ENCODE measurements around the gene TUBG2. TPM values are rescaled to one million over a fixed set of nuclear protein-coding genes. Genes with fewer than 3 reads are reported as not detected.
"Not testable (repeated sequence)": the region's sequence is repeated elsewhere in the genome, so short reads cannot be mapped to it uniquely, and the experiment has no call there.

TUBG2 gene
- total RNA-seq = 18.7 and 20.7 TPM in 2 replicates
- long read RNA-seq, partial matches to known transcripts = 8 of 10 reads
- long read RNA-seq, other reads (novel, unspliced or antisense) = 1 of 10 reads

DNA sequence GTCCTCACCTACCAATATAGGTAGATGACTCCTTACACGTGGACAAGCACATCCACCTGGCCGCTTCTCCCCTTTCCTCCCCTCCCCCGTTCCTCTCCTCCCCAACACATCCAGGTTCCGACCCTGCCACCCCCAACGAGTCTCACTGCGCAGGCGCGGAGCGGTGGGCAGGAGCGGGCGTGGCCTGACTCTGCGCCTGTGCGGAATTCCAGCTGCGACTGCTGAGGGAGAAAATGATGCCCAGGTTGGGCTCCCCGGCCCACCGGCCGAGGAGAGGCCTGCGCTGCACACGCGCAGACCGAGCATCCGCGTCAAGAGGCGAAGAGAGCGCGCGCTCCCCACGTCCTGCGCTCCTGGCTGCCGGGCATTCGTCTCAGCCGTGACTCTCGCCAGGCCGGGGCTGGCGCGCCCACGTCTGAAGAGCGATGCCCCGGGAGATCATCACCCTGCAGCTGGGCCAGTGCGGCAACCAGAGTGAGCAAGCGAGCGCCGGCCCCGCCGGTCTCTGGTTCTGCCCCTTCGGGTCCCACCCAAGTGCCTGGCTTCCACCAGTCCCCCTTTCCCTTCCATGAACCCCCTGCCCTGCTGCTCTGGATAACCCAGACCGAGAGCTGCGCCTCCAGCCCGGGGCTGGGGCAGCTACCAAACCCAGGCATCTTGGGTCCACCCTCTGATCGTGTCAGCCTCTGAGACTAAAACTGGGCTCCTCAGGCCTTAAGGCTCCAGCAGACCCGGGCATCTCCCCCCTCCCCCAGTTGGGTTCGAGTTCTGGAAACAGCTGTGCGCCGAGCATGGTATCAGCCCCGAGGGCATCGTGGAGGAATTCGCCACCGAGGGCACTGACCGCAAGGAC is at the start of gene TUBG2:
TSS of gene TUBG2 (plus strand) at position 206 of the 853 bp plus-strand sequence. CDS start at position 426, 220 bp downstream.
- Mint-ChIP-seq H3K27ac (ENCODE audit: unreplicated experiment) (peak within 1 kb of the TSS; percentile 57), H3K4me1 (peaks cover 22% of the 10 kb centered on the region), H3K4me3 (peak within 1 kb of the TSS; percentile 91), H3K27me3 (ENCODE audit: low read depth) (no peaks in the 10 kb centered on the region), H3K36me3 (ENCODE audit: low read depth) (no peaks in the 10 kb centered on the region), H3K9me3 (peaks cover 5% of the 10 kb centered on the region)
- TF ChIP-seq, protein P1, sequence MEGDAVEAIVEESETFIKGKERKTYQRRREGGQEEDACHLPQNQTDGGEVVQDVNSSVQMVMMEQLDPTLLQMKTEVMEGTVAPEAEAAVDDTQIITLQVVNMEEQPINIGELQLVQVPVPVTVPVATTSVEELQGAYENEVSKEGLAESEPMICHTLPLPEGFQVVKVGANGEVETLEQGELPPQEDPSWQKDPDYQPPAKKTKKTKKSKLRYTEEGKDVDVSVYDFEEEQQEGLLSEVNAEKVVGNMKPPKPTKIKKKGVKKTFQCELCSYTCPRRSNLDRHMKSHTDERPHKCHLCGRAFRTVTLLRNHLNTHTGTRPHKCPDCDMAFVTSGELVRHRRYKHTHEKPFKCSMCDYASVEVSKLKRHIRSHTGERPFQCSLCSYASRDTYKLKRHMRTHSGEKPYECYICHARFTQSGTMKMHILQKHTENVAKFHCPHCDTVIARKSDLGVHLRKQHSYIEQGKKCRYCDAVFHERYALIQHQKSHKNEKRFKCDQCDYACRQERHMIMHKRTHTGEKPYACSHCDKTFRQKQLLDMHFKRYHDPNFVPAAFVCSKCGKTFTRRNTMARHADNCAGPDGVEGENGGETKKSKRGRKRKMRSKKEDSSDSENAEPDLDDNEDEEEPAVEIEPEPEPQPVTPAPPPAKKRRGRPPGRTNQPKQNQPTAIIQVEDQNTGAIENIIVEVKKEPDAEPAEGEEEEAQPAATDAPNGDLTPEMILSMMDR (conservative IDR thresholded peaks at IDR 0.05) = no peak
- DNase-seq (ENCODE audit: low read depth, low spot score) = peak; percentile 86

DNA sequence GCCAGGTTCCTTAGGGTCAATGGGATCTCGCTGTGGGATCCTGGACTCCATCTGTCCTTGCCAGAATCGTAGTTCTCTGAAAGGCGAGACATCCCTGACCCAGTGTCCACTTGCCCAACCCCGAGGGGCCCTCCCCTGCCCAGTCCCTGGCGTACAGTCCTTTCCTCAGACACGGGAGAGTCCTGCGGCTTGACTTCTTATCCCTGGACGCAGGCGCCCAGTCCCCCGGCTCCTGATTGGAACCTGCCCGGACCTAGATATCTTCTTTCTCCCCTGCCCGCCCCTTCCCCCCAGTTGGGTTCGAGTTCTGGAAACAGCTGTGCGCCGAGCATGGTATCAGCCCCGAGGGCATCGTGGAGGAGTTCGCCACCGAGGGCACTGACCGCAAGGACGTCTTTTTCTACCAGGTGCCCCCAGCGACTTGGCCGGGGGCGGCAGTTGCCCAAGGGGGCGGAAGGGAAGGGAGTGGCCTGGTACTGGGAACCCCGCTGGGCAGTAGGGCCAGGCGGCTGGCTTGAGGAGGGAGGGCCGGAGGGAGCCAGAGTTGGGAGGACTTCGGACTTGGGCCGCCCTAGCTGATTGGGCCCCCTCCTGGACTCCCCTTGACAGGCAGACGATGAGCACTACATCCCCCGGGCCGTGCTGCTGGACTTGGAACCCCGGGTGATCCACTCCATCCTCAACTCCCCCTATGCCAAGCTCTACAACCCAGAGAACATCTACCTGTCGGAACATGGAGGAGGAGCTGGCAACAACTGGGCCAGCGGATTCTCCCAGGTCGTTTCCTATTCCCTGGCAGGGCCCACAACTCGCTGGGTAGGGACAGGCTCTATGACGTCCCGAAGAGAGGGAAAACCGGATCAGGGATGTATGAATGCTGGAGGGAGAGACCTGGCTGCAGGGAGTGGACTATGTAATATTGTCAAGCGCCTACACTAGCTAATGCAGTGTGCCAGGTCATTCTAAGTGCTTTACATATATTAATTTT is 49.0 kb upstream of the TUBG2 start:
- H3K36me3 Mint-ChIP-seq (ENCODE audit: low read depth) = peaks cover 16% of the 10 kb centered on the region
- DNase-seq (ENCODE audit: low read depth, low spot score); H3K27me3 Mint-ChIP-seq (ENCODE audit: low read depth); H3K9me3 Mint-ChIP-seq: not testable (repeated sequence)
- peak overlapping the region; percentile 14 for H3K27ac Mint-ChIP-seq (ENCODE audit: unreplicated experiment)
- H3K4me3 Mint-ChIP-seq = peak overlapping the region; percentile 99
- H3K4me1 Mint-ChIP-seq = peaks cover 31% of the 10 kb centered on the region

DNA sequence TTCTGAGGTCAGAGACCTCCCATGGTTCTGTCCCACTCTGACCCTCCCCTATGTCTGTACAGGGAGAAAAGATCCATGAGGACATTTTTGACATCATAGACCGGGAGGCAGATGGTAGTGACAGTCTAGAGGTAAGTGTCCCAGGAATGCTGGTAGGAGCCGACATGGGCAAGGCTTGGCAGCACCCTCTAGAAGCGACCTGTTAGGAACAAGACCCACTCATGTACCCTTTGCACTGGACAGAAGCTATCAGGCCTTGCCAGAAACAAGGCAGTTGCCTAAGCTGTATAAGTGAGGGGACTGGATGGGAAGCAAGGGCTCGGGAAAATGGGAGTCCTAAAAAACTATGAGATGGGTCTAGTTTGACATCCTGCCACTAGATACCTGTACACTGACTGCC is 47.1 kb upstream of the TUBG2 start:
- Mint-ChIP-seq H3K4me1 (peaks cover 26% of the 10 kb centered on the region), H3K36me3 (ENCODE audit: low read depth) (peaks cover 20% of the 10 kb centered on the region), H3K27me3 (ENCODE audit: low read depth) (no peaks in the 10 kb centered on the region), H3K4me3 (peak overlapping the region; percentile 85), H3K9me3 (no peaks in the 10 kb centered on the region), H3K27ac (ENCODE audit: unreplicated experiment) (no peak overlapping the region)
- TF ChIP-seq, protein P1 (conservative IDR thresholded peaks at IDR 0.05) = no peak
- no peak for DNase-seq (ENCODE audit: low read depth, low spot score)

DNA sequence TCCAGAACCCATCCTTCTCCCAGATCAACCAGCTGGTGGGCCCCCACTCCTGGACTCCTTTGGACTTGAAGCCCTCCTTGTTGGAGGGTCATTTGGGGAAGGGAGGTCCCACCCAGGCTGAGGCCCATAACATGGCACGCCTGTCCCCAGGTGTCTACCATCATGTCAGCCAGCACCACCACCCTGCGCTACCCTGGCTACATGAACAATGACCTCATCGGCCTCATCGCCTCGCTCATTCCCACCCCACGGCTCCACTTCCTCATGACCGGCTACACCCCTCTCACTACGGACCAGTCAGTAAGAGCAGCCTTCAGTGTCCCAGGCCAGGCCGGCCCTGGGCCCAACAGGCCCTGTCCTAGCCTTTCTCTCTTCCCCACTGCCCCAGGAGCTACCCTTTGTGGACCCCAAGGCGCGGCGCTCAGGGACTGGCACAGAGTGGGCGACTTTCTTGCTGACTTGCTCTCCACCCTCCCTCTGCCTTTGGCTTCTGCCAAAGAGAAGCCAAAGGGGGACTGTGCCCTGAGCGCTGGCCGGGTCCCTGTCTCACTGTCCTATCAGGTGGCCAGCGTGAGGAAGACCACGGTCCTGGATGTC is 45.3 kb upstream of the TUBG2 start:
- Mint-ChIP-seq H3K4me3 (peak overlapping the region; percentile 54), H3K9me3 (no peaks in the 10 kb centered on the region), H3K27me3 (ENCODE audit: low read depth) (no peaks in the 10 kb centered on the region), H3K27ac (ENCODE audit: unreplicated experiment) (peak overlapping the region; percentile 12), H3K4me1 (peaks cover 14% of the 10 kb centered on the region), H3K36me3 (ENCODE audit: low read depth) (peaks cover 20% of the 10 kb centered on the region)
- DNase-seq (ENCODE audit: low read depth, low spot score) = no peak
- TF ChIP-seq, protein P1 (conservative IDR thresholded peaks at IDR 0.05) = no peak

DNA sequence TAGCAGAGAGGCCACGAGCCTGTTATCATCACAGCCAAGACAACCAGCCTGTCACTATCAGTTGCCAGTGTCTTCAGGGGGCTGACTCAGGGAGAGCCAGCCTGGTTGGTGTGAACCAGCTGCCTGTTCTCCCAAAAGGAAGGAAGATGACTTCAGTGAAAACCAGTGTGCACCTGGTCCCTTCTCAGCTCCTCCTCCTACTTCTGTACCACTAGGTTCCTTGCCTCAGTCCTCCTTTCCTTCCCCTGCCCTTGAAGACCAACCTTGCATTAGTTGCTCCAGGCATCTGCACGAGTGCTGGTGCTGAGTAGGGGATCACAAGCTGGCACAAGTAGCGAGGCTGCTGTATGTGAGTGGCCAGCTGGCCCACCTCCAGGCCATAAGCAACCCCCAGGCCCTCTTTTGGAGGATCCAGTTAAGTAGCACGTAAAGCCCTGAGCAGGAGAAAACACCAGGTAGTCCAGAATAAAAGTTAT is 41.1 kb upstream of the TUBG2 start:
- Mint-ChIP-seq H3K4me3 (no peak overlapping the region), H3K27me3 (ENCODE audit: low read depth) (no peaks in the 10 kb centered on the region), H3K27ac (ENCODE audit: unreplicated experiment) (peak overlapping the region; percentile 62), H3K4me1 (no peaks in the 10 kb centered on the region), H3K9me3 (no peaks in the 10 kb centered on the region), H3K36me3 (ENCODE audit: low read depth) (peaks cover 15% of the 10 kb centered on the region)
- TF ChIP-seq, protein P1 (conservative IDR thresholded peaks at IDR 0.05) = no peak
- DNase-seq (ENCODE audit: low read depth, low spot score) = no peak
